OCI-LY3 (cell line): ENCODE measurements around the gene ZNF423.

Source experiments
- EZH2phosphoT487 ChIP-seq: fragments of 200-600 bp; shearing (Covaris generic); IDR thresholded peaks from 2 replicates; pipeline ENCODE4 v1.6.1; 2018; ENCODE audit warnings: antibody characterized with exemption, mixed run types, low read depth
- TF ChIP-seq, protein P1 (sequence below): fragments of 200-600, 300-600 bp; sonication (generic); IDR thresholded peaks from 2 replicates; pipeline ENCODE4 v1.5.1; 2014; ENCODE audit warnings: antibody characterized with exemption, low read length, low read depth

DNA sequence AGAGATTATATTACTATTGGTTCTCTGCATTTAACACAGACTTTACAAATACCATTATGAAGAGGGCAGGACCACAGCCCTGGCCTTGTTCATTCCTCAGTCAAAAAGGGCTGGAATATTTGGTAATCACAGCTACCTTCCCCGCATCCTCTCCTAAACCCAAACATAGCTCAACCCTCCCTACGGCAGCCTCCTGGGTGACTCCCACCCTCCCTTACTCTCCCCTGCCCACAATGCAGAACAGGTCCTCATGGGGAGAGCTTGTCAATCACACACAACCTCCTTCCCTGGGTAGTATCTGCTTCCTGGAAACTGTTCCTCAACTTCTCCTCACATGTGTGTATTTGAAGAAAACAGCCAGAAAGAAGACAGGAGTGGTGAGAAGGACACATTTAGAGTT lies 258.1 kb downstream of the ZNF423 start:
- TF ChIP-seq, protein P1, sequence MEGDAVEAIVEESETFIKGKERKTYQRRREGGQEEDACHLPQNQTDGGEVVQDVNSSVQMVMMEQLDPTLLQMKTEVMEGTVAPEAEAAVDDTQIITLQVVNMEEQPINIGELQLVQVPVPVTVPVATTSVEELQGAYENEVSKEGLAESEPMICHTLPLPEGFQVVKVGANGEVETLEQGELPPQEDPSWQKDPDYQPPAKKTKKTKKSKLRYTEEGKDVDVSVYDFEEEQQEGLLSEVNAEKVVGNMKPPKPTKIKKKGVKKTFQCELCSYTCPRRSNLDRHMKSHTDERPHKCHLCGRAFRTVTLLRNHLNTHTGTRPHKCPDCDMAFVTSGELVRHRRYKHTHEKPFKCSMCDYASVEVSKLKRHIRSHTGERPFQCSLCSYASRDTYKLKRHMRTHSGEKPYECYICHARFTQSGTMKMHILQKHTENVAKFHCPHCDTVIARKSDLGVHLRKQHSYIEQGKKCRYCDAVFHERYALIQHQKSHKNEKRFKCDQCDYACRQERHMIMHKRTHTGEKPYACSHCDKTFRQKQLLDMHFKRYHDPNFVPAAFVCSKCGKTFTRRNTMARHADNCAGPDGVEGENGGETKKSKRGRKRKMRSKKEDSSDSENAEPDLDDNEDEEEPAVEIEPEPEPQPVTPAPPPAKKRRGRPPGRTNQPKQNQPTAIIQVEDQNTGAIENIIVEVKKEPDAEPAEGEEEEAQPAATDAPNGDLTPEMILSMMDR, result no peak
- no peak for TF ChIP-seq EZH2phosphoT487
